HG03045 (cell line): ENCODE measurements around the gene SLC36A3.
"Not testable (repeated sequence)": the region's sequence is repeated elsewhere in the genome, so short reads cannot be mapped to it uniquely, and the experiment has no call there.

ENCODE experiments used
- ATAC-seq: cut with Tn5 transposase; IDR thresholded peaks from one replicate; pipeline ENCODE4 v1.9.1; 2021; ENCODE audit warnings: mild to moderate bottlenecking, moderate library complexity; ENCODE audit not compliant: unreplicated experiment

SLC36A3 gene

GRCh38 chr5:151303666-151304065 is at the start of gene SLC36A3:
Gene SLC36A3 (minus strand): TSS chr5:151303766. CDS start chr5:151303354, 412 bp downstream.
- no peak for ATAC-seq

- ATAC-seq: no peak
These were observed 48.1 kb upstream of the SLC36A3 start for GRCh38 chr5:151351671-151352070.

GRCh38 chr5:151348789-151349188 is 45.2 kb upstream of the SLC36A3 start:
- no peak for ATAC-seq

GRCh38 chr5:151347369-151347768 is 43.8 kb upstream of the SLC36A3 start, which contains the start of gene SLC36A2:
Gene SLC36A2 (minus strand): TSS chr5:151347559. CDS start chr5:151347460, 99 bp downstream.
- no peak for ATAC-seq

GRCh38 chr5:151345808-151346478 is 42.4 kb upstream of the SLC36A3 start:
- no peak for ATAC-seq

- no peak for ATAC-seq
These were observed 41.7 kb upstream of the SLC36A3 start for GRCh38 chr5:151345187-151345807.

GRCh38 chr5:151344088-151344487 is 40.5 kb upstream of the SLC36A3 start:
- no peak for ATAC-seq

- no peak for ATAC-seq
These were observed 36.4 kb upstream of the SLC36A3 start for GRCh38 chr5:151340004-151340403.

GRCh38 chr5:151338734-151339133 is 35.2 kb upstream of the SLC36A3 start:
- no peak for ATAC-seq

- ATAC-seq: no peak
These were observed 29.3 kb upstream of the SLC36A3 start for GRCh38 chr5:151332857-151333256.

GRCh38 chr5:151328734-151329133 is 25.2 kb upstream of the SLC36A3 start:
- no peak for ATAC-seq

GRCh38 chr5:151327585-151327984 is 24.0 kb upstream of the SLC36A3 start:
- no peak for ATAC-seq

GRCh38 chr5:151326266-151326665 is 22.7 kb upstream of the SLC36A3 start:
- ATAC-seq: no peak

GRCh38 chr5:151320481-151320880 is 16.9 kb upstream of the SLC36A3 start:
- no peak for ATAC-seq

GRCh38 chr5:151318850-151319732 is 15.5 kb upstream of the SLC36A3 start:
- no peak for ATAC-seq

- no peak for ATAC-seq
These were observed 14.3 kb upstream of the SLC36A3 start for GRCh38 chr5:151317871-151318270.

- peak; percentile 63 for ATAC-seq
These were observed 12.5 kb upstream of the SLC36A3 start for GRCh38 chr5:151315998-151316597.

- no peak for ATAC-seq
These were observed 9.8 kb upstream of the SLC36A3 start for GRCh38 chr5:151313357-151313756.

GRCh38 chr5:151312756-151313324 is 9.3 kb upstream of the SLC36A3 start:
- no peak for ATAC-seq

- no peak for ATAC-seq
These were observed 7.4 kb upstream of the SLC36A3 start for GRCh38 chr5:151310932-151311331.

GRCh38 chr5:151309821-151310220 is 6.3 kb upstream of the SLC36A3 start:
- not testable (repeated sequence) for ATAC-seq
